GM19099 (cell line): Measurements from ENCODE around the gene TMEM266.

Experiments
- POLR2A ChIP-seq: IDR thresholded peaks from 3 replicates; pipeline ENCODE4 v1.6.1; 2011; ENCODE audit warnings: low read depth; ENCODE audit not compliant: insufficient read length; ENCODE audit errors: extremely low read depth

TMEM266 gene

DNA sequence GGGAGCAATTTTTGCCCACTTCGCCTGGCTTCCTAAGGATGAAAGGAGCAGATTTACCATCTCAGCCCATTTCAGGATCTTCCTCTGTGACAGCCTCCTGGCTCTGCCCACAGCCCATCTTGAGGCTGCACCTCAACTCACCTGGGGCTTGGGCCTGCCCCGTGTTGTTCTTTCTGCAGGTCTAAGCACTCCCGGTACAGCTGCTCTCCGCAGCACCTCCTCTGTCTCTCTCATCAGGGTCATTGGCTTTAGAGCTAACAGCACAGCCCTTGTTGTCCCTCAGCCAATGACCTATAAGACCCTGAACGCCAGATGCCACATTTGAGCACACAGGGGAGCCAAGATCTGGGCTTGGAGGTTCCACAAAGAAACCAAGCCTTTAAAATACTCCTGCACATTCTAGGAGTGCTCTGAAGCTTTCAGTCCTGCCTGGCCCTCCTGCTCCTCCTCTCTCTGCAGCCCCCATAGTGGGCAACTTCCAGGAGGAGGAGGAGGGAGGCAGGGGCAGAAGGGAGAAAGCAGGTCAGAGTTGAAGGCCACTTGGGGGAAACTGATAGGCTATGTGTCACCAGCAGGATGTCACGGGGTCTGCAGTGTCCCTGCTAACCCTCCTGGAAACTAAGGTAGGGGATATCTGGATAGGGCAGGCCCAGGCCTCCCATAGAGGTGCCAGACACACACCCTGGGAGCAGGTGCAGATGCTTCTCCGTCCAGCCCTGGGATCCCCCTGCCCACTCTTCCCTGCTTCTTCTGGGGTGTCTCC is 135.9 kb downstream of the TMEM266 start:
- no peak for TF ChIP-seq POLR2A

- TF ChIP-seq POLR2A, result no peak
Observed at GRCh38 chr15:76196269-76197231, 136.8 kb downstream of the TMEM266 start.

- no peak for TF ChIP-seq POLR2A
Observed at GRCh38 chr15:76197703-76198455, 138.1 kb downstream of the TMEM266 start.

- TF ChIP-seq POLR2A, result no peak
Observed at GRCh38 chr15:76198456-76199105, 138.8 kb downstream of the TMEM266 start.

GRCh38 chr15:76199106-76200082 is 139.6 kb downstream of the TMEM266 start:
- TF ChIP-seq POLR2A, result no peak

DNA sequence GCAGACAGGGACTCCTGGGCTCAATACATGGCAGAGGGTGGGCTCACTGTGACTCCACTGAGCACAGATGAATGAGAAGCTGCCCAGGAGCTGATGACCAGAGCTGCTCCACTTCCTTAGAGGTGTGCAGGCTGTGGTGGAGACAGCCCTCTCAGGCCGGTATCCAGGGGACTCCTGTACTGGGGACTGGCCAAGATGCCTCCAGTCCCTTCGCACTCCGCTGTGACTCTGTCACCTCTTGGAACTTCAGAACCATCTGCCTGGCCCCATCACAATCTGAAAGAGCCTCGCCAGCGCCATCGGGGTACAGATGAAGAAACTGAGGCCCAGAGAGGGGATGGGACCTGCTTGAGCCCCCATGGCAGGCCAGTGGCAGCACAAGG is 140.3 kb downstream of the TMEM266 start:
- TF ChIP-seq POLR2A, result no peak

DNA sequence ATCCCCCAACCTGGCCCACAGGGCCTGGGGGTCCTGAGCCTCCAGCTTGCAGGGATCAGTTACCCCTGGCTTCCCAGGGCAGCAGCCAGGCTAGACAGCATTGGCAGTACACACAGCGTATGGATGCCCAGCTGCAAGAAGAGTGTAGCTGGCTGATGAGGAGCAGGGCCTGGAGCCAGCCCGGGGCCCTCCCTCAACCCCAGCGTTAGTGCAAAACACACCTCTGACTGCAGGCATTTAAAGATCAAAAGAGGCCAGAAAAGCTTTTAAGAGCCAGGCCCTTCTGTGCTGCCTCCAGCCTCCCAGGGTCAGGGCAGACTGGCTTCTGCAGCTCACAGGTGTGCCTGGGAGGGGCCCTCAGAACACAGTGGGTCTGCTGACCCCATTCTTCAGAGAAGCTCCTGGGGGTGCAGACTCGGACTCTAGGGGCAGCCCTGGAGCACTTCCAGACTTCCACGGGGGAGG is 140.9 kb downstream of the TMEM266 start:
- TF ChIP-seq POLR2A, result no peak

DNA sequence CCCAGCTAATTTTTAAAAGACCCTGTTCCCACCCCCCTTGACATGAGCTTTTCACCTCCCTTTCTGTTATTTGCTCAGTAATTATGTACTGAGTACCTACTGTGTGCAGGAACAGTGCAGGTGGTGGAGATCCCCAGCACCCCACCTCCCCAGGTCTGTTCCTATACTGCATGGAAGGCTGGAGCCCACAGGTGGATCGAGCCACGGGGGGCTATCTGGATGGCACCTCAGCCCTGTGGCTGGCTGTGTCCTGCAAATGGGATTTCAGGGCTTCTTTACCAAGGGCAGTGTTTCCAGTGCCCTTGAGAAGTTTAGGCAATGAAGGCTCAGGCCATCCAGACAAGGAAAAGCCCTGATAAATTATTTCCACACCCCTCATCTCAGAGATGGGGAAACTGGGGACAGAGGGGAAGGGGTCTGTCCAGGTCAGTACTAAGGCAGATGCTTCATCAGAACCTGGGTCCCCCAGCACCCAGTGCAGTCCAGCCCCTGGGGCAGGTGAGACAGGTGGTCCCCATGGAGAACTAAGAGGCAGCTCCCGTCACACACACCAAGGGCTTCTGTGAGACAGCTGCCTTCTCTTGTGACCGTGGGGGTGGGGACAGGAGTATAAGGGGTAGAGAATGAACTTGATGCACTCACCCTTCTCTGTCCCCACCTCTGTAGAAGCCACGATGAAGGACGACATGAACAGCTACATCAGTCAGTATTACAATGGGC is 141.9 kb downstream of the TMEM266 start:
- no peak for TF ChIP-seq POLR2A

DNA sequence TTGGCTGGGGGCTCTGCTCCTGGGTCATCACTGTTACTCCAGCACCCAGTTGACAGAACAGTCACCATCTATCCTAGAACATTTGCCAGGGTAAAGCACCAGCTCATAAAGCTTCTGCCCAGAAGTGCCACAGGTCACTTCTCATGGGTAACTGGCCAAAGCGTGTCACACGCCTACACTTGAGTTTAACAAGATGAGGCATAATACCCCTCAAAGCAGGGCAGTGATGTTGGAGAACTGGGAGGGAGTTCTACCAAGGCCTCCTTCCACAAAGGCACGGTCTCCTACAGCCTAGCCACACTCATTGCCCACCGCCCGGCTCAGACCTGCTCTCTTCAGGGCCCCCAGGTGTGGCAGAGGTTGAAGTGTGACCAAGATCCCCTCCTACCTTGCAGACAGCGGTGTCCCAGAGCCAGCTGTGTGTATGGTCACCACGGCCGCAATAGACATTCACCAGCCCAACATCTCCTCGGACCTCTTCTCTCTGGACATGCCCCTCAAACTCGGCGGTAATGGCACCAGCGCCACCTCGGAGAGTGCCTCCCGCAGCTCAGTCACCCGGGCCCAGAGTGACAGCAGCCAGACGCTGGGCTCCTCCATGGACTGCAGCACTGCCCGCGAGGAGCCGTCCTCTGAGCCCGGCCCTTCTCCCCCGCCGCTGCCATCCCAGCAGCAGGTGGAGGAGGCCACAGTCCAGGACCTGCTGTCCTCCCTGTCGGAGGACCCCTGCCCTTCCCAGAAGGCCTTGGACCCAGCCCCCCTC is 143.7 kb downstream of the TMEM266 start:
- TF ChIP-seq POLR2A, result no peak

DNA sequence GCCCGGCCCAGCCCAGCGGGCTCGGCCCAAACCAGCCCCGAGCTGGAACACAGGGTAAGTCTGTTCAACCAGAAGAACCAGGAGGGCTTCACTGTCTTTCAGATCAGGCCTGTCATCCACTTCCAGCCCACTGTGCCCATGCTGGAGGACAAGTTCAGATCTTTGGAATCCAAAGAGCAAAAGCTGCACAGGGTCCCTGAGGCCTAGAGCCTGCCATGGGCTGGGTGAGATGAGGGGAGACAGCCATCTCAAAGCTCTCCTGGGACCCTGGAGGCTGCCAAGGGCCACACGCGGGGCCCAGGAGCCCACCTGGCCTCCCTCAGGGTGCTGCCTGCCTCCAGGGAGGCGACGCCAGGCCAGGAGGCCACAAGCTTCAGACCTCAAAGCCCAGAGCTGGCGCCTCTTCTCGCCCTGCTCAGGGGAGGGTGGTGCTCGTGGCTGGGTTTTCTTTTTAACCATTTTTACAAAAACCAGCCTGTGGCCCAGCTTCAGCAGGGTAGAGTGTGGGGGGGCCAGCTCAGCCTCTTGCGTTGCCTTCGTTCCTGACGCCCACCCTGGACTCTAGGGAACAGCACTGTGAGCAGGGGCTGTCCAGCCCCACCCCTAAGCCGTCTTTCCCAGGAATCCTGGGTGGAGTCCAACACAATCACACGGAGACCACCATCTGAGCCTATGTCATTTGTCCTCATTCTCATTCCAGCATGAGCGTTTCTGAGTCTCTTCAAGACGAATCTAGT is 144.5 kb downstream of the TMEM266 start:
- TF ChIP-seq POLR2A, result no peak

DNA sequence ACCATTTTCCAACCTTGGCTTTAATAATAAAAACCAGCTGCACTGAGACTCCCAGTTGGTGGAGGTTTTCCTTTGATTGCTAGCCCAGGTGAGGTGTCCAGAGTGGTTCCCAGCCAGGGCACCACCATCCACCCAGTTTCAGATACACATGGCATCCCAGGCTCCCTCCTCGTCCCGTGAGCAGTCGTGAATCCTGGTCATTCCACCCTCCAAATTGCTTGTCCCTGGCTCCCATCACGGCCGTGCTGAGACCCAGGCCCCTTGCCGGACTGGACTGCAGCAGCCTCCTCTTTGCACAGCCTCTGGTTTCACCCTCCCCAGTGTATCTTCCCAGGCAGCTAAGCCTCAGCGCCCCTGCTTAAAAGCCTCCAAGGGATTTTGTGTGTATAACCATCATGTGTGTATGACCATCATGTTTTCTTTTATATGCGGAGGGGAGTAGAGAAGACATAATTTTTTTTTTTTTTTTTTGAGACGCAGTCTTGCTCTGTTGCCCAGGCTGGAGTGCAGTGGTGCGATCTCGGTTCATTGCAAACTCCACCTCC is 145.2 kb downstream of the TMEM266 start:
- no peak for TF ChIP-seq POLR2A
